GM10248 (cell line): ENCODE results near the gene PARVB.

ENCODE experiments used
- CTCF ChIA-PET: fragments of 300-600 bp; sonication (Branson Sonifier 250); formaldehyde crosslinking; extraction: SDS; loops from one replicate; lab custom pipeline; 2021; ENCODE audit warnings: antibody characterized with exemption; lab: Yijun Ruan, JAX
- POLR2A ChIA-PET: fragments of 350-650 bp; sonication (Branson Sonifier 250); formaldehyde crosslinking; extraction: SDS; loops from one replicate; lab custom pipeline; 2020; ENCODE audit warnings: antibody characterized with exemption; lab: Yijun Ruan, JAX
- DNase-seq: peaks from one replicate; pipeline ENCODE4 v3.0.0; 2012; ENCODE audit errors: extremely low spot score
- CTCF ChIP-seq: IDR thresholded peaks from 2 replicates; pipeline ENCODE4 v1.5.1; 2012; ENCODE audit warnings: mild to moderate bottlenecking, low read depth; ENCODE audit errors: extremely low read depth, missing control alignments, control extremely low read depth

Gene PARVB

GRCh38 chr22:44130076-44130711 lies 106.1 kb downstream of the PARVB start:
- POLR2A ChIA-PET: no interaction called here
- DNase-seq: no peak
- CTCF ChIA-PET: interaction anchor here (1.8 kb wide), 1 partner anchor 45 kb away, joined by 5 read pairs; no protein-coding TSS in a partner anchor
- TF ChIP-seq CTCF: no peak

GRCh38 chr22:44131412-44131811 lies 107.3 kb downstream of the PARVB start:
- CTCF ChIA-PET: no interaction called here
- no peak for TF ChIP-seq CTCF
- no peak for DNase-seq
- POLR2A ChIA-PET: no interaction called here

GRCh38 chr22:44131989-44132685 lies 108.0 kb downstream of the PARVB start:
- ChIA-PET CTCF (no interaction called here), POLR2A (no interaction called here)
- TF ChIP-seq CTCF: no peak
- DNase-seq: no peak

- ChIA-PET POLR2A (no interaction called here), CTCF (no interaction called here)
- no peak for DNase-seq
- no peak for TF ChIP-seq CTCF
Observed at GRCh38 chr22:44132724-44133123, 108.6 kb downstream of the PARVB start.

- ChIA-PET CTCF (no interaction called here), POLR2A (no interaction called here)
- no peak for DNase-seq
- no peak for TF ChIP-seq CTCF
Observed at GRCh38 chr22:44133161-44133560, 109.1 kb downstream of the PARVB start.

GRCh38 chr22:44133901-44134571 lies 109.9 kb downstream of the PARVB start:
- DNase-seq: no peak
- ChIA-PET POLR2A (no interaction called here), CTCF (no interaction called here)
- no peak for TF ChIP-seq CTCF
